AG04449 (cell line): ENCODE measurements around the gene TNFRSF6B.

Source experiments
- CTCF ChIA-PET: fragments of 350-600 bp; formaldehyde crosslinking; extraction: SDS; loops from one replicate; lab custom pipeline; 2021; ENCODE audit warnings: antibody characterized with exemption; lab: Yijun Ruan, JAX
- POLR2A ChIA-PET: fragments of 400-600, 350-600 bp; formaldehyde crosslinking; extraction: SDS; loops from one replicate; lab custom pipeline; 2020; ENCODE audit warnings: antibody characterized with exemption, inconsistent platforms; lab: Yijun Ruan, JAX
- DNase-seq: peaks from one replicate; pipeline ENCODE4 v3.0.0-alpha.2; 2010; ENCODE audit warnings: low read depth, low spot score
- H3K4me3 ChIP-seq: 2 replicates; pipeline ENCODE4 v1.5.1; 2011; ENCODE audit warnings: low read depth, mild to moderate bottlenecking, control low read depth, low read length
- TF ChIP-seq, protein P1 (sequence below): IDR thresholded peaks from one replicate; pipeline ENCODE4 v1.5.1; 2011; ENCODE audit warnings: mild to moderate bottlenecking, moderate library complexity, low read length, control low read depth, inconsistent platforms; ENCODE audit not compliant: insufficient read depth; ENCODE audit errors: missing control alignments

TNFRSF6B gene

GRCh38 chr20:63698739-63699465, 2.5 kb downstream of the TNFRSF6B start:
- ChIA-PET CTCF (interaction anchor here (0.7 to 2.2 kb wide), 5 partner anchors 8 to 197 kb away, joined by 3 to 6 read pairs (median 3); partner anchors contain the start of genes ARFRP1 and ZGPAT), POLR2A (interaction anchor here (0.9 to 1.7 kb wide), 6 partner anchors 9 to 42 kb away, joined by 3 to 10 read pairs (median 4); partner anchors contain the start of genes ARFRP1 and ZGPAT)
- DNase-seq: peak; percentile 67
- H3K4me3 ChIP-seq: no peak overlapping the region; the same call in 1 of the 2 replicates
- TF ChIP-seq, protein P1, sequence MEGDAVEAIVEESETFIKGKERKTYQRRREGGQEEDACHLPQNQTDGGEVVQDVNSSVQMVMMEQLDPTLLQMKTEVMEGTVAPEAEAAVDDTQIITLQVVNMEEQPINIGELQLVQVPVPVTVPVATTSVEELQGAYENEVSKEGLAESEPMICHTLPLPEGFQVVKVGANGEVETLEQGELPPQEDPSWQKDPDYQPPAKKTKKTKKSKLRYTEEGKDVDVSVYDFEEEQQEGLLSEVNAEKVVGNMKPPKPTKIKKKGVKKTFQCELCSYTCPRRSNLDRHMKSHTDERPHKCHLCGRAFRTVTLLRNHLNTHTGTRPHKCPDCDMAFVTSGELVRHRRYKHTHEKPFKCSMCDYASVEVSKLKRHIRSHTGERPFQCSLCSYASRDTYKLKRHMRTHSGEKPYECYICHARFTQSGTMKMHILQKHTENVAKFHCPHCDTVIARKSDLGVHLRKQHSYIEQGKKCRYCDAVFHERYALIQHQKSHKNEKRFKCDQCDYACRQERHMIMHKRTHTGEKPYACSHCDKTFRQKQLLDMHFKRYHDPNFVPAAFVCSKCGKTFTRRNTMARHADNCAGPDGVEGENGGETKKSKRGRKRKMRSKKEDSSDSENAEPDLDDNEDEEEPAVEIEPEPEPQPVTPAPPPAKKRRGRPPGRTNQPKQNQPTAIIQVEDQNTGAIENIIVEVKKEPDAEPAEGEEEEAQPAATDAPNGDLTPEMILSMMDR: no peak

GRCh38 chr20:63699466-63700198, 3.2 kb downstream of the TNFRSF6B start:
- no peak for DNase-seq
- CTCF ChIA-PET: interaction anchor here (1.6 to 2.2 kb wide), 2 partner anchors 7 to 76 kb away, joined by 6 read pairs; no protein-coding TSS in a partner anchor
- H3K4me3 ChIP-seq: no peak overlapping the region
- POLR2A ChIA-PET: interaction anchor here (0.9 to 1.7 kb wide), 5 partner anchors 8 to 41 kb away, joined by 3 to 10 read pairs (median 4); partner anchors contain the start of genes ARFRP1 and ZGPAT
- TF ChIP-seq, protein P1: no peak

DNA sequence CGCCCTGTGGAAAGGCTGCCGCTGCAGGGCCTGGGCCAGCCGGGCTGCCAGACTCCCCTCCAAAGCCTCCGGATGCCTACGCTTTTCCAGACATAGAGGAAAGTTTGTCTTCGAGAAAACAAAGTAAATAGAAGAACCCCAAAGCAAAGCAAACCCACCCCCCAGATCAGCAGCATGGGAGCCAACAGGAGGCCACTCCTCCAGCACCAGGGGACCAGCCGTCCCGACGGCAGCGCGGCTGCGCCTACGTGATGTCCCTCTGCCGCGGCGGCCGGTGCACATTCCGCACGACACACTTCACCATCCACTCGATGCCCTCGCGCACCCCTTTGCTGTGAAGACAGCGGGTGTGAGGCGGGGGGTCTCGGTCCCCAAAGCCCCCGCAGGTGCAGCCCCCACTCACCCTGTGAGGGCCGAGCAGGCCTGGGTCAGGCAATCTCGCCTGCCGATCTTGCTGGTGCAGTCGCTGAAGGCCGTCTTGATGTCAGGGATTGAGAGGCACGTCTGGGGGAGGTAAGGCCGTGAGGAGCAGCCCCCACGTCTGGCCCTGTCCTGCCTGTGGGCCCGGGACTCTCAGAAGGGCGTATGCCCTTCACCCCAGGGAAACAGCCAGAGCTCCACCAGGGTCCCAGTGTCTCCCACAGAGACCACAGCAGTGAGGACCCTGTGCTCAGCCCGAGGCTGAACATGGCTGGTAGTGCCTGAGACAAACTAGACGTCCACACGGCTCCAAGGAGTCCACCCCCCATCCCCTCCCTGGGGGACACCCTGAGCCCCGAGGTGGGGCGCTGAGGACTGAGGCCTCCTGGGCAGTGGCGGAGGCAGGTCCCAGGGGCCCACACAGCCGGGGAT, 4.0 kb downstream of the TNFRSF6B start:
- H3K4me3 ChIP-seq: no peak overlapping the region
- TF ChIP-seq, protein P1: no peak
- ChIA-PET POLR2A (interaction anchor here (1.3 kb wide), 1 partner anchor 18 kb away, joined by 4 read pairs; no protein-coding TSS in a partner anchor), CTCF (no interaction called here)
- DNase-seq: no peak

DNA sequence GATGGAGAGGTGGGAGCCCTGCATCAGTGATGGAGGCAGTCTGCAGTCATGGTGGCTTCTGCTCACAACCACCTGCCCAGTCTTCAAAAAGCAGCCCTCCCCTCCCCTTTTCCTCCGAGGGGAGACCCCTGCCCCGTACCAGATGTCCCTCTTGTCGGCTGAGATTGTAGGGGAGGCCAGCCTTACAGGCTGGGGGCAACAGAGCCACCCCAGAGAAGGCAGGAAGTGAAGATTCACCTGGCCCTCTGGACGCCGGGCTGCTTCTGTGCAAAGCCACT, 4.5 kb downstream of the TNFRSF6B start:
- TF ChIP-seq, protein P1: no peak
- no peak for DNase-seq
- H3K4me3 ChIP-seq: no peak overlapping the region
- ChIA-PET POLR2A (no interaction called here), CTCF (no interaction called here)

DNA sequence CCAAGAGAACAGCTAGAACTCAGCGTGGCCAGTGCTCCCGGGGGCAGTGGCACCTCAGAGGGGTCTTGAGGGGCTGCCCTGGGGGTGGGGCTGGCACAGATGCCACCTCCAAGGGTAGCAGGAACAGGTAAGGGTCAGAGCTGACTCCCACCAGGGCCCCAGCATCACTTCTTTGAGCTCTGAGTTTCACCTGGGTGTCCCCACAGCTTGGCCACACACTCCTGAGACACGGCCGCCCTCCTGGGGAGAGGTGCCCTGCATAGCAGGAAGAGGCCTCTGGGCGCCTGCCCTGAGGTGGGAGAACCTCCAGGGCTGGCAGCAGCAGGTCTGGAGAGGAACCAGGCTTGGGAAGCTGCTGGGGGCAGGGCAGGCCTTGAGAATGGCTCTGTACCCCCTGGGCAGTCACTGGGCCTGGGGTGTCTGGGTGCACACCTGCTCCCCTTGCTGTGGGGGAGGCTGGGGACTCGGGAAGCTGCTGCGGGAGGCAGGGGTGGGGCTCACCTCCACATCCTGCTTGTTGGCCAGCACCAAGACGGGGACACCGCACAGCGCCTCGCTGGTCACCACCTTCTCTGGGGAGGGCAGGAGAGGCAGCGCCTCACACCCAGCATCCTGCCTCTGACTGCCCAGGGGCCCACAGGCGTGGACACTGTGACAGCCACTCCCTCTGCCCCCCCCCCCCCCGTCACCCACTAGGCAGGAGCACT, 5.0 kb downstream of the TNFRSF6B start:
- POLR2A ChIA-PET: interaction anchor here (0.8 kb wide), 1 partner anchor 72 kb away, joined by 3 read pairs; no protein-coding TSS in a partner anchor
- DNase-seq: no peak
- TF ChIP-seq, protein P1: no peak
- CTCF ChIA-PET: no interaction called here
- no peak overlapping the region for H3K4me3 ChIP-seq
